Omental fat pad (tissue), 4 donors: Measurements from ENCODE around the gene OSTC. TPM values are rescaled to one million over a fixed set of nuclear protein-coding genes. Genes with fewer than 3 reads are reported as not detected.
A peak's percentile ranks its signal among the peaks of the same experiment; 100 is the strongest.

Source experiments
- ATAC-seq: fragments of 150-250 bp; one replicate; pipeline ENCODE4 v1.9.1; 2016; ENCODE audit warnings: mild to moderate bottlenecking, moderate library complexity; ENCODE audit not compliant: low FRiP score
- DNase-seq: peaks from one replicate; pipeline ENCODE4 v3.0.0-alpha.2; 2019; ENCODE audit warnings: low spot score
- total RNA-seq, 4 donors: library from RNA; depleted of rRNA; stranded (reverse); fragments of >200 nt; gene quantifications; one replicate each; pipeline ENCODE4 v1.1.0, GENCODE V29; 2016
- TF ChIP-seq, protein P1 (sequence below), 3 donors: fragments of 450-650 bp; IDR thresholded peaks; one replicate each; pipeline ENCODE4 v1.5.1; 2016 to 2017; ENCODE audit warnings: antibody characterized with exemption in 3 of 3, mild to moderate bottlenecking in 3 of 3, moderate library complexity in 2 of 3

The OSTC gene
- total RNA-seq, result 10 to 100 TPM; 50.6 to 79.0 (median 74.8) TPM

DNA sequence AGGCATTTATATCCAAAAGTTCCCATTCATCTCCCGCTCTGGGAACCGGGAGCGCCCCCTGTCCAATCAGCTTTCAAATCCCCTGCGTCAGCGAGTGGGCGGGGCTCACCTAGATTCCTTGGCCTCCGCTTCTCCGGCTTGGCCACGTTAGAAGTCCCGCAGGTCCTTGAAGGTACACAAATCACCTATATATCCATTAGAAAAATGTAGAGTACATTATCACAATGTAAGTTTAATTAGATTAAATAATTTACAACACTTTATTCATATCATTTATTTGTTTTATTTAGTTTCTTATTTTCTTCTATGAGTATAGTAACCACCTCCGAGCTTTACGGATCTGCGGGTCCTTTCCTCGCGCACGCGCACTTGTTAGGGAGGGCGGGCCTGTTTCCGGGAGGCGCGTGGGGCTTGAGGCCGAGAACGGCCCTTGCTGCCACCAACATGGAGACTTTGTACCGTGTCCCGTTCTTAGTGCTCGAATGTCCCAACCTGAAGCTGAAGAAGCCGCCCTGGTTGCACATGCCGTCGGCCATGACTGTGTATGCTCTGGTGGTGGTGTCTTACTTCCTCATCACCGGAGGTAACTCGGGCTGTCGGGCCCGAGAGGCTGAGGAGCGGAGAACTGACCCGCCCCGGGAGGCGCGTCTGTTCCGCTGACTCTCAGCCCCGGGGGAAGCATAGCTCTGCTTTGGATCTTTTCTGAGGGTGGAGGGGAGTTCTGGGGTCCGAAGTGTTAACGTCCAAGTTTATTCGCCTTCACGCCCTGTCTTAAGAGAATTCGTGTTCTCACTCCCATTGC, at the start of gene OSTC:
OSTC (plus strand) TSS at position 388 of the 802 bp plus-strand sequence; CDS start at position 445, 57 bp downstream.
- TF ChIP-seq, protein P1, sequence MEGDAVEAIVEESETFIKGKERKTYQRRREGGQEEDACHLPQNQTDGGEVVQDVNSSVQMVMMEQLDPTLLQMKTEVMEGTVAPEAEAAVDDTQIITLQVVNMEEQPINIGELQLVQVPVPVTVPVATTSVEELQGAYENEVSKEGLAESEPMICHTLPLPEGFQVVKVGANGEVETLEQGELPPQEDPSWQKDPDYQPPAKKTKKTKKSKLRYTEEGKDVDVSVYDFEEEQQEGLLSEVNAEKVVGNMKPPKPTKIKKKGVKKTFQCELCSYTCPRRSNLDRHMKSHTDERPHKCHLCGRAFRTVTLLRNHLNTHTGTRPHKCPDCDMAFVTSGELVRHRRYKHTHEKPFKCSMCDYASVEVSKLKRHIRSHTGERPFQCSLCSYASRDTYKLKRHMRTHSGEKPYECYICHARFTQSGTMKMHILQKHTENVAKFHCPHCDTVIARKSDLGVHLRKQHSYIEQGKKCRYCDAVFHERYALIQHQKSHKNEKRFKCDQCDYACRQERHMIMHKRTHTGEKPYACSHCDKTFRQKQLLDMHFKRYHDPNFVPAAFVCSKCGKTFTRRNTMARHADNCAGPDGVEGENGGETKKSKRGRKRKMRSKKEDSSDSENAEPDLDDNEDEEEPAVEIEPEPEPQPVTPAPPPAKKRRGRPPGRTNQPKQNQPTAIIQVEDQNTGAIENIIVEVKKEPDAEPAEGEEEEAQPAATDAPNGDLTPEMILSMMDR (IDR thresholded peaks at IDR 0.05), result no peak
- DNase-seq, result peak; percentile 94
- peak; percentile 98 for ATAC-seq

DNA sequence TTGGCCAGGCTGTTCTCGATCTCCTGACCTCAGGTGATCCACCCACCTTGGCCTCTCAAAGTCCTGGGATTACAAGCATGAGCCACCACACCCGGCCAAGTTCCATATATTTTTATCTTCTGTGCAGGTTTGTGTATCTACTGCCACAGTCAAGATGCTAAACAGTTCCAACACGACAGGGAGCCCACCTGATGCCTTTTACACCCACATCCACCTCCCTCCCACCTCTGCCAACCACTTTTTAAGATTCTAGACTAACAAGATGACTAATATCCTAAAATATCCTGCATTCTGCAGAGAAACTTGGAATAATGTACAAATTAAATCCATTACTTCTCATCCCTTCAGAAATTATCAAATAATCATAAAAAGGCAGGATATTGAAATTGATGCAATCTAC, 49.3 kb upstream of the OSTC start:
- ATAC-seq (no peak), DNase-seq (no peak)
- TF ChIP-seq, protein P1 (IDR thresholded peaks at IDR 0.05), result no peak

DNA sequence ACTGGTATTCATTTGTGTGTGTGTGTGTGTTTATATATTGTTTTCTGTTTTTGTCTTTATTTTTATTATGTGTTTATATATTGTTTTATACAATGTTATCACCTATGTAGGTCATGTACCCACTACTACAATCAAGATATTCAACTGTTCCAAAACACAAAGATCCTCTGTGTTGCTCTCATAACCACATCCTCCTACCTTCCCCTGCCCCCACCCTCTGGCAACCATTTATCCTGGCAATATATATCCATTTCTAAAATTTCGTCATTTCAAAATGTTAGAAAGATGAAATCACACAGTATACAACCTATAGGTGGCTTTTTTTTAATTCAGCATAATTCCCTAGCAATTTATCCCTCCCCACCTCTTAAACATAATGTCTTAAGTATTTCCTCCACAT, 48.9 kb upstream of the OSTC start:
- TF ChIP-seq, protein P1 (IDR thresholded peaks at IDR 0.05), result no peak
- DNase-seq, result no peak
- ATAC-seq, result no peak

DNA sequence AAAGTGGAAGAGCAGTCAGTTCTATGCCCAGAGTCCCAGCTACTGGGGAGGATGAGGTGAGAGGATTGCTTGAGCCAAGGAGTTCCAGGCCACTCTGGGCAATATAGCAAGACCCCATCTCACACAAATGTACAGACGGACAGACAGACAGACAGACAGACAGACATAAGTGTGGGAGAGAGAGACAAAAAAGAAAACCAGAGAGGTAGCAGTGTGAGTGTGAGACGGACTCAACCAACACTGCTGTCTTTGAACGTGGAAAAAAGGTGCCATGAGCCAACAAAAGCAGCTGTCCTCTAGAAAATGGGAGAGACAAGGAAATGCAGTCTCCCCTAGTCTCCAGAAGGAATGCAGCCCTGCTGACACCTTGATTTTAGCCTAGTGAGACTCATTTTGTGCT, 48.2 kb upstream of the OSTC start:
- DNase-seq (no peak), ATAC-seq (no peak)
- TF ChIP-seq, protein P1 (IDR thresholded peaks at IDR 0.05), result no peak

DNA sequence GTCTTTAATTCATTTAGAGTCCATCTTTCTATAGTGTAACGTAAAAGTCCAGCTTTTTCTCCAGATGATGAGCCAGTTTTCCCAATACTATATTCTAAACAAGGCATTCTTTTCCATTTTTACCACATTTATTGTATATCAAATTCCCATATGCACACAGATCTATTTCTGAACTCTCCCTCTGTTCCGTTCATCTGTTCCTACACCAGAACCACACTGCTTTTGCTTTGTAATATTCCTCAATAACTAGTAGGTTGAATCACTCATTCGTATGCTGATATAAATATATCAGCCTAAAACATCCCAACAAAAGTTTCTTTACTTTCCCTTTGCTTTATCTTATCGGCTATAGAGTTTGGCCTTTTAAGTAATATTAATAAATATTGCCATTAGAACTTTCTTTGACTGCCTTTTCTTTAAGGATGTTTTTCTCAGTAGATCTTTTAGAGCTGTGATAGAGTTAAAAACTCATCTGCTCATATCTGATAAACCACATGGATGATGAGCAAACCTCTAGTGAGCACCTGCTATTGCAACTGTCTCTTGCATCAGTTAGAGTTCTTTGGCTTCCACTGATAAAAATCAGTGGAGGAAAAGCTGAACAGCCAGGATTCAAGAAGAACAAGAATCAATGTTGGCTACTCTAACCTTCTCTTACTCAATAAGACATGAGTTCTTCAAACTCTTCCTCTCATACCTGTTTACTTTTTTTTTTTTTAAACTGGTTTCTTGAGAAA, 43.2 kb upstream of the OSTC start:
- ATAC-seq, result no peak
- DNase-seq, result no peak
- TF ChIP-seq, protein P1 (IDR thresholded peaks at IDR 0.05), result no peak

DNA sequence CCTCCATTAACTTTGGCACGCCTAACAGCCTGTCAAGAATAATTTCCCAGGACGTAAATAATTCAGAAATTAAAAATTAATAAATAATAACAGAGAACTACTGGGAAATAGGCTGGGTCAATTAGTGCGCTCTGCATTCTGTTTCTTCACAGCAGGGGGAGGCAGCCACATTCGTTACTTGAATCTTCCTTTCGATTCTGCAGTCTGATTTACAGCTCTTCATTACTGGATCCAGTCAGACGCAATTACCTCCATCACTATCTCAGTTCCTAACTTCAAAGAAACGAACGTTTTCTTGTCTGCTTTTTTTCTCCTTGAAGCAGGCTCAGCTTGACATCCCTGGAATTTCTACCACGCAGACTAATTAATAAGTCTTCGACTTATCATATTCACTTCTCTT, 39.0 kb upstream of the OSTC start:
- no peak for DNase-seq
- TF ChIP-seq, protein P1 (IDR thresholded peaks at IDR 0.05), result no peak
- peak; percentile 82 for ATAC-seq
